ENCODE measurements around the gene TARDBP.
"Not testable (repeated sequence)": the region's sequence is repeated elsewhere in the genome, so short reads cannot be mapped to it uniquely, and the experiment has no call there.

The TARDBP gene

GRCh38 chr1:11012260-11013159 lies at the start of gene TARDBP:
TSS of gene TARDBP (plus strand) at chr1:11012654. CDS start at chr1:11013728, 1,074 bp downstream.
- DNase-seq = peak; percentile 68

DNA sequence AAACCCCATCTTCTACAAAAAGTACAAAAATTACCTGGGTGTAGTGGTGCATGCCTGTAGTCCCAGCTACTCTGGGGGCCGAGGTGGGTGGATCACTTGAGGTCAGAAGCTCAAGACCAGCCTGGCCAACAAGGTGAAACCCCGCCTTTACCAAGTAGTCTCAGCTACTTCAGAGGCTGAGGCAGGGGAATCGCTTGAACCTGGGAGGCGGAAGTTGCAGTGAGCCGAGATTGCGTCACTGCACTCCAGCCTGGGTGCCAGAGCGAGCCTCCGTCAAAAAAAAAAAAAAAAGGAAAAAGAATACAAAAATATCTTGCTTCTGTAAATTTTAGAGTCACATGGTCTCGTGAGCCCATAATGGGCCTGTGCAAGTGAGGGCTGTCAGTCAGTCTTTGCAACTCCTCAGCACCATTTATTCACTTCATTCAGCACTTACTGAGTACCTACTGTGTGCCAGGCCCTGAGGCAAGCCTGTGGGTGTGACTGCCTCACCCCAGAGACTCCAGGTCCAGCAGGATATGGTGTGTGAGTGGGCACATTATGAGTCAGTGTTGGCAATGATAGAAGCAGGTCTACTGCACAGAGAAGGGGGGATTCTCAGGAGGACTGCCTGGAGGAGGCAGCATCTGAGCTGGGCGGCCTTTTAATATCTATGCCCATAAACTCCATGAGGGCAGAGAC lies 46.8 kb upstream of the TARDBP start:
- DNase-seq = no peak

GRCh38 chr1:10967090-10967489 lies 45.4 kb upstream of the TARDBP start:
- DNase-seq = no peak

DNA sequence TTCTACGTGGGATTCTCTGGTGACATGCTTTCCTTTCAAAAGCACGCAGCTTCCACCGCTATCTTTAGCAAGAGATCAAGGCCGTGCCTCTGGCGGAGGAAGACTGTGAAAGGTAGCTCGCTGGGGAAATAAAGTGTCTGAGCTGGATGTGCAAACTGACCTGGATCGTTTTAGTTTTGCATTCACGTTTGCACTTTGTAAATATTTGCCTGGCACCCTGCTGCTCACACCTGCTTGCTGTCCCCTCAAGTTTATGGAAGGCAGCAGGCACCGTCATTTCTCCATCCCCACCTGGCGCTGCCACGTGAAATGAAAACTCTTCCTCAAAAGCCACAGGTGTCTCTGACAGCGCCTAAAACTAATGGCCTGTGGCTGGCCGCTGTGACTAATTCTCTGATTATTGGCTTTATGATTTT lies 44.0 kb upstream of the TARDBP start:
- no peak for DNase-seq

DNA sequence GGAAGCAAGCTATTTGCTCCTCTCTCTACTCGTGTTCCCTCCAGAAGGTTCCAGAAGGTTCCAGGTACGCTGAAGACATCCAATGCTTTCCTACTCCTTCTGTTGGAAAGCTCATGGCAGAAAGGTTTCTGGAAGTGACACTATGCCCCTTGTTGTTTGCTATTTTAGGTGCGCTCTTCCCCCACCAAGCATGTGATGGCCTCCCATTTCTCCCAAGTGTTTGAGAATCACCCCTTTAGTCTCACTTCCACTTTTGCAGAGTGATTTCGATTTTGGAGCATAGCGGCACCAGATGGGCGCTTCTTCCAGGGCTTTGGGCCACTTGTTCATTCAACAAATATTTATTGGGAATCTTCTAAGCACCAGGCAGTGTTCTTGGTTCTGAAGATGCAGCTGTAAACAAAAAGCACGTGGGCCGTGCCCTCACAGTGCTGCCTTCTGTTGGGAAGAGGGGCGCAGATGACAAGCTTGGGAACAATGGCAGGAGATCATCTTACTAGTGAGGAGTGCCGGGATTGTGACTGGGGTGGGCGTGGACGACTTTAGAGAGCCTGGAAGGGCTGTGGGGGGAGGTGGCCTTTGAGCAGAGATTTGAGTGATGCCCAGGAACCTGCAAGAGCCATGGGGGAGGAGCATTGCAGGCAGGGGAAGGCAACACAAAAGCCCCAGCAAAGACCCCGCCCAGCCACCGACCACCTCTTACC lies 43.0 kb upstream of the TARDBP start:
- DNase-seq = no peak

DNA sequence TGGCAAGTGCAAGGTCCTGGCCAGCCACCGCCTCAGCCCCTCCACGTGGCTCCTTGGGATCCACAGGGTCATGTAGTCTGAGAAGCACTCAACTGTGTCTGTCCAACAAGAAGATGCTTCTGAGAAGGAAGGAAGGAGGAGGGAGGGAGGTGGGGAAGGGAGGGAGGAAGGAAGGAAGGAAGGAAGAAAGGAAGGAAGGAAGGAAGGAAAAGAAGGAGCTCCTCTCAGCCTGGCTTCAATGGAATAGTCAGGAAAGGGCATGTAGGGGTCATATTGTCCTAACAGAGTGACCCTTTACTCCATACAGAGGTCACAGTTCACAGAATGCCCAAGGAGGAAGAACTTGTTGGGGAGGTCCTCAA lies 42.5 kb upstream of the TARDBP start:
- DNase-seq = no peak

DNA sequence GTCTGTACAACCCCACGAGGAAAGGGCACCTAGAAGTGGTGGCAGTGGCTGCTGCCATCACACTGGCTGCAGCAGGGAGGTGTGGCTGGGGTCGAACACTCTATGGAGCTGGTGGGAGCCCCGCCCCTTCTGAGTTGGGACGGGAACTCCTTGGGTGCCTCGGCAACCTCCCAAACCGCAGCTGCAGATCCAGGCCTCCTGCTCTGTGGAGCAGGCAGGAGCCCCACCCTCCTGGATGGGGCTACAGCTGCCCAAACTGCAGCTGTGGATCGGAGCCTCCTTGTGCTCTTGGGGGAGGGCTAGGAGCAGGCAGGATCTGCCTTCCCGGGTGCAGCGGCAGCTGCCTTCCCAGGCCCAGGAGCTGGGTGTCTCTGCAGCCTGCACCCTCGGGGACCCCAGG lies 38.9 kb upstream of the TARDBP start:
- no peak for DNase-seq

DNA sequence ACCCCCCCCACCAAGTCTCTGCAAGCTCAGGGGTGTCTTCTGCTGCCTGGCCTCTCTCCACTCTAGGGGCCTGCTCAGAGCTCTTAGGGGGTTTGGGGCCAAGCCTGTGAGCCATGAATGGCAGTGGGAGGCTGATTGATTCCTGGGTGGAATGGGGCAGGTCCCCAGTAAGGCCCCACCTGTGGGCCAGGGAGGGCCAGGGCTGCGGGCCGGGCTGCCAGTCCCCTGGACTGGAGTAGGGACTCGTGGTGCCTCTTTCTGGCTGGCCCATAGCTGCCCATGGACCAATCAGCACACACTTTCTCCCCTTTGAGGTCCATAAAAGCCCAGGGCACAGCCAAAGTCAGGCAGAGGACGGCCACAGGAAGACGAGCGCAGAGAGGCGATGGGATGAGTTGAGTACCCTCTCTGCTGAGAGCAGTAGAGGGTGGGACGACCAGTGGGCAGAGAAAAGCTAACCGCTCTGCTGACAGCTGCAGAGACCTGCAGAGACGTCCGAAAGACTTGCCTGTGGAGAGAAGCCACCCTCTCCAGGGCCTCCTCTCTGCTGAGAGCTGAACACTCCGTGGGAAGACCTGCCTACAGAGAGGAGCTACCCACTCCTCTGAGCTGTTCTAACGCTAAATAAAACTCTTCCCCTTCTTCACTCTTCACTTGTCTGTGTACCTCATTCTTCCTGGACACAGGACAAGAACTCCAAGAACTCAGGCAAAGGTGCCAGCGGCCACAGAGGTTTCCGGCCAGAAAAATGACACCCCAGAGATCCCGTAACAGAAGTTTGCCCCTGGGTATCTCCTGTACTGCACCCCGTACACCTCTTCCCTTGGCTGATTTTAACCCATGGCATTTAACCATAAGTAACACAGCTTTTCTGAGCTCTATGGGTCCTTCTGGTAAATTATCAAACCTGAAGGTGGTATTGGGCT lies 38.2 kb upstream of the TARDBP start:
- no peak for DNase-seq

GRCh38 chr1:10975567-10976326 lies 36.7 kb upstream of the TARDBP start:
- DNase-seq = no peak

GRCh38 chr1:10978719-10979118 lies 33.7 kb upstream of the TARDBP start:
- no peak for DNase-seq

GRCh38 chr1:10979483-10979920 lies 33.0 kb upstream of the TARDBP start:
- no peak for DNase-seq

- no peak for DNase-seq
Observed at GRCh38 chr1:10980094-10980577, 32.3 kb upstream of the TARDBP start.

DNA sequence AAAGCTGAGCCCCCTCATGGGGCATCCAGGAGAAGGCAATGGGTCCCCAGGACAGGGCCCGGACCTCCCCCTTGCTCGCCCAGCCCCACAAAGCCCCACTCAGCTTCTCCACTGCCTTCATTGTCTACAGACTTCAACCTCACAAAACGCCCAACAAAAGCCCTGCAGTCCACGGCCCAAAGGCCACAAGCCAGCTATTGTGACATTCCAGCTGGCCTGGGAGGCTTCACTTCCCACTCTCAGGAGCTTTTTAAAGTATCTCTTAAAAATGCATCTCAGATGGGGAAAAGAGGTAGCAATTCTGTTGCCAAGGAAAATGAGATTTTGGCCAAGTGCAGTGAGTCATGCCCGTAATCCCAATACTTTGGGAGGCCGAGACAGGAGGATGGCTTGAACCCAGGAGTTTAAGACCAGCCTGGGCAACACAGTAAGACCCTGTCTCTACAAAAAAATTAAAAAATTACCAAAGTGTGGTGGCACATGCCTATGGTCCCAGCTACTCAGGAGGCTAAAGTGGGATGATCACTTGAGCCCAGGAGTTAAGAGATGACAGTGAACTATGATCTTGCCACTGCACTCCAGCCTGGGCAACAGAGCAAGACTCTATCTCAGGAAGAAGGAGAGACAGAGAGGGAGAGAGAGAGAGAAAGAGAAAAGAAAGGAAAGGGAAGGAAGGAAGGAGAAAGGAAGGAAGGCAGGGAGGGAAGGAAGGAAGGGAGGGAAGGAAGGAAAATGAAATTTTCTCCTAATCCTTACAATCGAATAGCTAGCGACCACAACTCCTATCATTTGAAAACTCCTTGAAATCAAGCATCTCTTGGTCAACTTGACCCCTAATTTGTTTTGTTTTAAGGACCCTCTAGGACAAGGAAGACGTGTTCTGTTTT lies 31.4 kb upstream of the TARDBP start:
- DNase-seq = no peak

DNA sequence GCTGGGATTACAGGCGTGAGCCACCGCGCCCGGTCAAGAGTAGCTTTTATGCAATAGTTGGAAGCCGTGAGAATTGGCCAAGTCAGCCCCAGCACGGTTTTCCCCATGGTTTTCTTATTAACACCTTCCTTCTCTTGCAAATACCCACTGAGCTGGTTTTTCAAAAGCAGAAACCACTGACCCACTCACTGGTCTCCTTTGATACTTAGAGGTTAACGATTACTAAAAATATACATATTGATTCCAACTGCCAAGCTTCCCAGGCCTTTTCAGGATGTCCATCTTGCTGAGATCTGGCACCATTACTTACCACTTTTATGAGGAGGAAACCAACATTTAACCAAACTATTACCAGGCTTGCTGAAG lies 25.9 kb upstream of the TARDBP start:
- no peak for DNase-seq

DNA sequence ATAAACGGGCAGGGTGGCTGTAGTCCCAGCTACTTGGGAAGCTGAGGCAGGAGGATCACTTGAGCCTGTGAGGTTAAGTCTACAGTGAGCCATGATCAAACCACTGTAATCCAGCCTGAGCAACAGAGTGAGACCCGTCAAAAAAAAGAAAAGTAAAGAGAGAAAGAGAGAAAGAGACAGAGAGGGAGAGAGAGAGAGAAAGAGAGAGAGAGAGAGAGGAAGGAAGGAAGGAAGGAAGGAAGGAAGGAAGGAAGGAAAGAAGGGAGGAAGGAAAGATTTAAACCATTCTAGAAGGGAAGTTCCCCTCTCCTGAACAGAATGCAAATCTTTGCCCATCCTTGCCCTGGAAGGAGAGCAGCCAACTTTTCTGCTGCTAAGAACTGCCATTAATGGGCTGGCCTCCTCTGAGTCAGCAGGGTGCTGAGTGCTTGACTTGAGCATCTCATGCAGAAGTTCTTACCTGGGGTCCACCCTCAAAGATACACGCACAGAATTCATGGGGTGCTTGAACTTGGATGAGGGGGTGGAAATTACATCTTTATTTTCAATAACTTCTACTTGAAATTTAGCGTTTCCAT lies 24.5 kb upstream of the TARDBP start:
- DNase-seq = no peak

DNA sequence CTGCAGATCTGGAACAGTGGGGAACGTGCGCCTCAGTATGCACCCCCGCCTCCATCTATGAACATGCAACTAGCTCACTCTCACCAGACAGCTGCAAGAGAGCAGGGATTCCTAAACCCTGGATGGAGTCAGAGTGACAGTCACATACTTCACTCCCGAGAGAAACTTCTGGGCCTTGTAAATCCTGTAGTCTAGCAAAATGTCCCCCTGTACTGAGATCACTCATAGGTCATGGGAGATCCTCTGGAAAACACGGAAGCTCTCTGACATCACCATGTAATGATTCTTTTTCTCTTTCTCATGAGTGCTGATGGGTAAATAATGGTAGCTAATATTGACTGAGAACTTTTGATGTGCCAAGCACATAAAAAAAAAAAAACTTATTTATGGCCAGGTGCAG lies 23.4 kb upstream of the TARDBP start:
- DNase-seq = no peak

GRCh38 chr1:10989920-10990516 lies 22.4 kb upstream of the TARDBP start:
- DNase-seq = not testable (repeated sequence)

DNA sequence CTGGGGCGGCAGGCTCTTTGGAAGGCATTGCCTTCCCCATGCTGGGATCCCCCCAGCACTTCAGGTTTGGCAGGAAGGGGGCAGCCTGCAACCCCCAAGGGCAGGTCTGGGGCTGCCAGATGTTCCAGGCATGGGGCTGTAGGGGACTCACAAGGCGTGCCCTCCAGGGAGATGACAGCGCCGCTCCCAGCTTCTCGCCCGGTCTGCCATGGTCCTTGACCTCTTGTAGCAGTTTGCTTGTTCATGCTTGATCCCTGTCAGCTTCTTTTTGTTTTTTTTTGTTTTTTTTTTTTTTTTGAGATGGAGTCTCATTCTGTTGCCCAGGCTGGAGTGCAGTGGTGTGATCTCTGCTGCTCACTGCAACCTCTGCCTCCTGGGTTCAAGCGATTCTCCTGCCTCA lies 21.6 kb upstream of the TARDBP start:
- no peak for DNase-seq

DNA sequence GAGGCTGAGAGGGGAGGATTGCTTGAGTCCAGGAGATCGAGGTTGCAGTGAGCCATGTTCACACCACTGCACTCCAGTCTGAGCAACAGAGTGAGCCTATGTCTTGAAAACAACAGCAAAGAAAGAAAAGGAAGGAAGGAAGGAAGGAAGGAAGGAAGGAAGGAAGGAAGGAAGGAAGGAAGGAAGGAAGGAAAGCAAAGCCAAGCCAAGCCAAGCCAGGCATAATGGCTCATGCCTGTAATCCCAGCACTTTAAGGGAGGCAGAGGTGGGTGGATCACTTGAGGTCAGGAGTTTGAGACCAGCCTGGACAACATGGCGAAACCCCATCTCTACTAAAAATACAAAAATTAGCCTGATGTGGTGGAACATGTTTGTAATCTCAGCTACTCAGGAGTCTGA lies 20.4 kb upstream of the TARDBP start:
- not testable (repeated sequence) for DNase-seq

DNA sequence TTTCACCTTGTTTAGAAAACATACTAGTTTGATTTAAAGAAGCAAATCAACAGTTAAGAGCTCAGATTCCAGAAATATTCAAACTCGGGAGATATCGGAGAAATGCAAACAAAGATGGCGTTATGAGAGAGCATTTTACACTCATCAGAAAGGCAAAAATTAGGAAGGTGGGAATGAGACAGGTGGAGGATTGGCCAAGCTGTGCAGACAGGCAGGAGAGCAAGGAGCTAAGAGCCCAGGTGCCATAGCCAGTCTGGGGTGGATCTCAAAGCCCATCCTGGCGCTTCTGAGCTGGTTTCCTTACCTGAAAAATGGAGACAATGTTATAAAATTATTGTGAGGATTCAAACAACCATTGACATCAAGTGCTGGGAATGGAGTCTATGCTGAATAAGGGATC lies 19.6 kb upstream of the TARDBP start:
- DNase-seq = no peak
